BJ (cell line): ENCODE results near the gene INTS13. TPM values are rescaled to one million over a fixed set of nuclear protein-coding genes. Genes with fewer than 3 reads are reported as not detected.

Source experiments
- CTCF ChIA-PET: fragments of 350-600 bp; formaldehyde crosslinking; extraction: SDS; loops from one replicate; lab custom pipeline; 2021; ENCODE audit warnings: antibody characterized with exemption, inconsistent platforms; lab: Yijun Ruan, JAX
- POLR2A ChIA-PET: fragments of 300-600 bp; sonication (Branson Sonifier 250); formaldehyde crosslinking; extraction: SDS; loops from one replicate; lab custom pipeline; 2021; ENCODE audit warnings: antibody characterized with exemption; lab: Charles Lee
- DNase-seq: peaks from one replicate; pipeline ENCODE4 v3.0.0-alpha.2; 2011; ENCODE audit warnings: low read depth
- H3K27me3 ChIP-seq: 2 replicates; pipeline ENCODE4 v1.6.0; 2011; ENCODE audit warnings: low read length; ENCODE audit not compliant: control insufficient read depth, insufficient read depth
- H3K36me3 ChIP-seq: 2 replicates; pipeline ENCODE4 v1.5.1; 2011; ENCODE audit warnings: low read length; ENCODE audit not compliant: control insufficient read depth, insufficient read depth
- H3K4me3 ChIP-seq: 2 replicates; pipeline ENCODE4 v1.5.1; 2011; ENCODE audit warnings: low read depth, mild to moderate bottlenecking, control low read depth, low read length
- CTCF ChIP-seq: IDR thresholded peaks from 2 replicates; pipeline ENCODE4 v1.5.1; 2011; ENCODE audit warnings: low read depth, mild to moderate bottlenecking, control low read depth, inconsistent platforms, low read length, moderate library complexity; ENCODE audit not compliant: insufficient read depth
- polyA plus RNA-seq: library from polyadenylated mRNA; depleted of rRNA; stranded (reverse); fragments of >200 nt; gene quantifications from 2 replicates; pipeline ENCODE4 v1.2.3, GENCODE V29; 2011

INTS13 gene
- polyA plus RNA-seq, 1 experiment: 11.4 TPM

- no peak for DNase-seq
- Histone ChIP-seq H3K27me3 (no peaks in the 10 kb centered on the region), H3K4me3 (no peak overlapping the region), H3K36me3 (0 out of 2 replicates have a peak, but pooled peaks cover 2% of the 10 kb centered on the region)
- CTCF ChIA-PET: interaction anchor here (3.9 kb wide), 1 partner anchor 11 kb away, joined by 23 read pairs; no protein-coding TSS in a partner anchor
- POLR2A ChIA-PET: no interaction called here
- TF ChIP-seq CTCF: no peak
These were observed 40.9 kb downstream of the INTS13 start for GRCh38 chr12:26896913-26897312.

GRCh38 chr12:26895672-26896071 is 42.1 kb downstream of the INTS13 start:
- no peak for DNase-seq
- H3K27me3 ChIP-seq: no peaks in the 10 kb centered on the region
- H3K36me3 ChIP-seq: 0 out of 2 replicates have a peak, but pooled peaks cover 2% of the 10 kb centered on the region
- H3K4me3 ChIP-seq: no peak overlapping the region
- ChIA-PET POLR2A (no interaction called here), CTCF (interaction anchor here (3.9 kb wide), 1 partner anchor 10 kb away, joined by 23 read pairs; no protein-coding TSS in a partner anchor)
- TF ChIP-seq CTCF: no peak

GRCh38 chr12:26891704-26892103 is 46.1 kb downstream of the INTS13 start:
- Histone ChIP-seq H3K27me3 (no peaks in the 10 kb centered on the region), H3K36me3 (no peaks in the 10 kb centered on the region), H3K4me3 (no peak overlapping the region)
- no peak for TF ChIP-seq CTCF
- POLR2A ChIA-PET: no interaction called here
- no peak for DNase-seq
- CTCF ChIA-PET: interaction anchor here (0.6 to 2.8 kb wide), 6 partner anchors 13 to 829 kb away, joined by 3 to 11 read pairs (median 4); partner anchors contain the start of gene TM7SF3

- POLR2A ChIA-PET: no interaction called here
- no peak for DNase-seq
These were observed 47.0 kb downstream of the INTS13 start for GRCh38 chr12:26890784-26891183.

More at GRCh38 chr12:26890784-26891183, 47.0 kb downstream of the INTS13 start:
- CTCF ChIA-PET: interaction anchor here (1.2 to 2.8 kb wide), 3 partner anchors 12 to 20 kb away, joined by 3 to 11 read pairs (median 7); no protein-coding TSS in a partner anchor
- no peak overlapping the region for H3K4me3 ChIP-seq
- H3K36me3 ChIP-seq: no peaks in the 10 kb centered on the region
- no peaks in the 10 kb centered on the region for H3K27me3 ChIP-seq
- no peak for TF ChIP-seq CTCF
